Stimulated activated CD8-positive, alpha-beta memory T cell treated with anti-CD3 and anti-CD28 coated beads, Interleukin-7, amount 100 ng/mL, for 4 hours (primary cell): ENCODE results near the gene MAD2L1.

Source experiments
- DNase-seq, 2 donors: peaks; one replicate each; pipeline ENCODE4 v3.0.0-alpha.2; 2020; ENCODE audit warnings: low read depth in 2 of 2

MAD2L1 gene

GRCh38 chr4:120059036-120059435, 7.6 kb downstream of the MAD2L1 start:
- DNase-seq, result no peak

GRCh38 chr4:120057416-120057815, 9.2 kb downstream of the MAD2L1 start:
- no peak for DNase-seq

GRCh38 chr4:120056246-120056645, 10.4 kb downstream of the MAD2L1 start:
- no peak for DNase-seq

DNA sequence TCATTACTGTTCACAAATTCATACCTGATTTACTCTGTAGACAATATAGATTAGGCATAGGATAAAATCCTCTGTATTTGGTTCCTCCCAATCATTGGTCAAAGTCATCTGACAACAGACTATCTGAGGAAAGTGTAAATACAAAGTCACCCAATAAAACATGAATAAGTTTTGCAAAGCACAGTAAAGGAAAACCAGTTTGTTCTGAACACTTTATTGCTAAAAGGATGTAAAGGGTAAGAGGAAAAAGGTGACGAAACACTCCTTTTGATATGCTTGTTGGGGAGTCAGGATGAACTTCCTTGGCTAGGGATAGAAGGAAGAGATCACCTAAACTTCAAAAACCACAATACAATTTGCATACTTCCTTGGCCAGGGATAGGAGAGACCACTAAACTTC, 10.9 kb downstream of the MAD2L1 start:
- no peak for DNase-seq

DNA sequence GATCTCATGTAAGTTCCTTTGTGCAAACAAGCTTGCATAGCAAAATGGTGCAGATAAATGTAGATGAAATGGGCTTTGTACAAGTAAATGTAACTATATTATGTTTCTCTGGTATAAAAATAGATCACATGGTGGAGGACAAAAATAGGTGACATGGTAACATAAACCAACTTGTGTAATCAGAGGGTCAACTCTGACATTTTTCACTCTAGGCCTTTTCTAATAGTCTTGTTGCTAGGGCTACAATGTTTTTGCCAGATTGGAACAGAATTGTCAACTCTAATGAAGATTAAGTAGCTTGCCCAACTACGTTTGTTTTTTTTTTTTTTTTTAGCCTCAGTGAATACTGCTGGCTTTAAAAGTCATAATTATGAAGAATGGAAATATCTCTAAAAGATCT, 11.5 kb downstream of the MAD2L1 start:
- no peak for DNase-seq

- DNase-seq, result no peak
Observed at GRCh38 chr4:120053911-120054310, 12.7 kb downstream of the MAD2L1 start.

DNA sequence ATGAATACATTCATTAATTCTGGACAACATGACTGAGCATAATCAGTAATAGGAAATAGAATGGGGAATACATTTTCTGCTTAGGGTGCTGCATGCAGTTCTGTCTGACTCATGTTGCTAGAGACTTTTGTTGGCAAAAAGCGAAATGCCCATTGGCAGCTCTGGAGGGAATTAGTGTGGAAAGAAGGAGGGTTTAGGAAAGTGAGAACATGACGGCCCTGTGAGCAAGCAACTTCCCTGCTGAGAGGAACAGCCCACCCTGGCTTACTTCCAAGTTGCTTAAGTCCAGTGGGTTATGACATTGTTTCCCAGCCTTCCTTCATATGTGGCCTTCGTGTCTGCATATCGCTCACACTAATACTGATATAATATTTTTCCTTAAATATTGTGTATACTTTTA, 13.8 kb downstream of the MAD2L1 start:
- no peak for DNase-seq

GRCh38 chr4:120051253-120051652, 15.4 kb downstream of the MAD2L1 start:
- DNase-seq, result no peak

GRCh38 chr4:120049732-120050494, 16.7 kb downstream of the MAD2L1 start:
- DNase-seq, result peak; percentile 11 to 43

DNA sequence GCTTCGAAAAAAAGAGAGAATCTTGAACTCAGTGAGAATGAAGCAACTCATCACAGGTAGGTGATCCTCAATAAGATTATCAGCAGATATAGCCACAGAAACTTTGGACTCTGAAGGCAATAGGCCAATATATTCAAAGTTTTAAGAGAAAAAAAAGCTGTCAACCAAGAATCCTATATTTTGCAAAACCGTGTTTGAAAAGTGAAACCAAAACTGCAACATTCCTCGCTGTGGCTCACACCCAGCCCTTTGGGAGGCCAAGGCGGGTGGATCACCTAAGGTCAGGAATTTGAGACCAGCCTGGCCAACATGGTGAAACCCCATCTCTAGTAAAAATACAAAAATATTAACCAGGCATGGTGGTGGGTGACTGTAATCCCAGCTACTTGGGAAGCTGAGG, 22.8 kb downstream of the MAD2L1 start:
- DNase-seq, result no peak

DNA sequence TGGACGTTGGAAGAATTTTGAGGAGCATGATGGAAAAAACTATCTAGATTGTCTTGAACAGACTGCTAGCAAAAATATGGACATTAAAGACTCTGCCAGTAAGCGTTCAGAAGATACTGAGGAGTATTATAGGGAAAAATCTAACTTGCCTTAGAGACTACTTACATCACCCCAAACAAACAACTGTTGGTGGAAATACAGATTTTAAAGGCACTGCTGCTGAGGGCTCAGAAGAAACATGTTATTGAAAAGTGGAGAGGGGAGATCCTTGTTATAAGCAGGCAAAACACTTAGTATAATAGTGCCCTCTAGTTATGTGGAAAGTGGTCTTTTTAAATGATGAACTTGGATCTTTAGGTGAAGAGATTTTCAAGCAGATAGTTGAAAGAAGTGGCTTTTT, 29.2 kb downstream of the MAD2L1 start:
- DNase-seq, result no peak

- DNase-seq, result no peak
Observed at GRCh38 chr4:120034913-120035312, 31.7 kb downstream of the MAD2L1 start.

DNA sequence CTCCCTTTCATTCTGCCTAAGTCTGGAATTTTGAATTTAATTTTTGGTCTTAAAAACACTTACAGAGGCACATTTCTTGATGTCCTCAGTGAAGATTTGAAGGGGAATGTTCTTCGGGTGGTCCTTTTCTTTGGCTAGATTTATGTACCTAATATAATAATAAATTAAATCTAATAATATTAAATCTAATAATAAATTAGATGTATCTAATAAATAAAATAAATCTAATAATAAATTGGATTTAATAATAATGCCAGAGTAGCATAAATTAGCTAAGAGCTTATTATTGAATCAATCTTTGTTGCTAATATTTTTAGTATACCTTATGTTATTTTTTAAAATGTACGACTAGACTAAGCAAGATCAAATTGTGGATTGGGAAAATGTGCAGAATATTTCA, 39.8 kb downstream of the MAD2L1 start:
- DNase-seq, result no peak

- DNase-seq, result no peak
Observed at GRCh38 chr4:120025516-120025915, 41.1 kb downstream of the MAD2L1 start.

GRCh38 chr4:120018786-120019185, 47.9 kb downstream of the MAD2L1 start:
- no peak for DNase-seq

DNA sequence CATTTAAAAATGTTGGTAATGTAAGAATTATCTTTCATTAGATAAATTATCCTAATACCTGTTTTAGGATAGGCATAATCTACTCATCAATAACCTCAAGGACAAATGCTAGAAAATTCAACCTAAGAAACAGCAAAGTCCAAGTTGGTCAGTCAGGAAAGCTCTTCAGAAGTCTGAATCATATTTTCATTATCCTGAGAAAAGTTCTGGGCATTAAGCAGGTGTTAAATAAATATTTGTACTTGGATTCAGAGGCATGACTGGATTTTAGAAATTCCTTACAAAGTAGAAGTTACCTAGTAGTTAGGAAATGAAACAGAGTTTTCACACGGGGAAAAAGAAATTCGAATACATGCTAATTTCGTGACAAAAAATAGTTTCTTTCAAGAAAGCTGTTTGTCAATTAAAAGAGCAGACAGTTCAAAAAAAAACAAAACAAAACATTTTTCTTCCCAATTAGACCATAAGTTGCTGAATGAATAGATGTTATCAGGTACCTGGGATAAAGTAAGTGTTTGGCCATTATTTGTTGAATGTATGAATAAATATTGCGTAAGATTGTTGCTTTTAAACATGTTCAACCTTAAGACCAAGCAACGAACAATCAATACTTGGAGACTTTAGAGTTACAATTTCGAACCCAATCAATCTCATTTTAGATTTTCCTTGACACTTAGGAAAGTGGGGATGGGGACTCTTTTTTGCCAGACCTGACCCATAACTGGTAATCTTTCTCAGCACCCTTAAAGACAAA, 48.5 kb downstream of the MAD2L1 start:
- no peak for DNase-seq

- DNase-seq, result no peak
Observed at GRCh38 chr4:120011725-120012124, 54.9 kb downstream of the MAD2L1 start.

- no peak for DNase-seq
Observed at GRCh38 chr4:120010646-120011045, 56.0 kb downstream of the MAD2L1 start.

DNA sequence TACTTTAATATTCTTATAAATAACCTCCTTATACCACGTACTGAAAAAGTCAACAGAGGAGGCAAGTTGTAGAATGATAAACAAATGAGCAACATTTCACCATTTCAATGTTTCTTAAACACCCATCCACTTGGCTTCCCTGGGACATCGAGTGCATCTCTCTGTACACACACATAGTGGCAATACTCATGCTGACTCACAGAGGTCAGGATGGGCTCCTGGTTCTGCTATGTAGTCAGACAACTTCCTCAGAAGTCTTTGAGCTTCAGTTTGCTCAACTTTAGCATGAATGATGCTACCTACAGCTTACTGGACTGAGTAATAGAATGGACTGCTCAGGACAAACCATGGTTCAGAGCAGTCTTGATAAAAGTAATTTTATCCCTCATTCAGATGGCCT, 56.9 kb downstream of the MAD2L1 start:
- DNase-seq, result no peak

DNA sequence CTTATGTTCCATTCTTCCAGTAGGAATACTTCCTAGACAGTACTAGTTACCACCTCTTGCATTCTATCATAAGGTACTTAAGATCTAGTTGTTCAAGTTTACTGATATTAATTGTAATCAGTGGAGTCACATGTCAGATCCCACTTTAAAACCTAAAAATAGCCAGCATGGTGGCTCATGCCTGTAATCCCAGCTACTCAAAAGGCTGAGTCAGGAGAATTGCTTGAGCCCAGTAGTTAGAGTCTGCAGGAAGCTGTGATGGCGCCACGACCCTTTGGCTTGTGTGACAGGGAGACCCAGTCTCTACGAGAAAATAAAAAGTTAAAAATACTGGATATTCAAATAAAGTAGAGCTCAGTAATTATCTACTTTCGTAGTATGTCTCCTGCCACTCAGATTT, 57.7 kb downstream of the MAD2L1 start:
- DNase-seq, result no peak

- no peak for DNase-seq
Observed at GRCh38 chr4:120007896-120008436, 58.7 kb downstream of the MAD2L1 start.

DNA sequence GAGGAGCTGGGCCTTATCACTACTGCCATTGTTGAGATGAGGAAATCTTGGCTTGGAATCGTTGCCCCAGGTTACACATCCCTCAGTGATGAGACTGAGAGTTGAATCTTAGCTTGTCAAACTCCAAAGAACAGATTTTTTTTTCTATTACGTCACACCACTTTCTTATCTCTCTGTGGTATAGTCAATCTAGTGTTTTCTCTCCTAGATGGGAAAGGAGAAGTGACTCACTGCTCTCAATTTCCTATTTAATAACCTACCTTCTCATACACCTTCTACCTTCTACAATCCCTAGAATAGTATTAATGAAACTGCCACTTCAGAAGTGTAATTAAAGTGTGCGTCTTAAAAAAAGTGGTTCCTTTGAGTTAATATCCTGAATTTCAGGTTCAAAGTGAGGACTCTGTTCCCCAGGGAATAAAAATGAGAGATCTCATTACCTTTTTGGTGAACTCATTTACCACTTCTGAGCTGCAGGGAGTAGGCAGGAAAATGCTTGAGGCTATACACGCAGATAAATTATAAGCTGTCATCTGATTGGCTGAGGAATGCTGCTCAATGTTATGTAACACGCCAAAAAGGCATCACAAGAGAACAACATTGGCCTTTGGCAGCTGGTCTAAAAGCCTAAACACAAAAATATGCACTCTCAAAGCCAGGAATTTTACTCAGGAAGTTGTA, 59.3 kb downstream of the MAD2L1 start:
- DNase-seq, result no peak
